ENCODE measurements around the gene JAZF1. TPM values are rescaled to one million over a fixed set of nuclear protein-coding genes. Genes with fewer than 3 reads are reported as not detected.

JAZF1 gene
- total and polyA plus RNA-seq, 10 of the 15 experiments (the other 5 are each of a cell fraction or from before 2014, with no cell fraction given): 0.04 to 0.82 (median 0.15) TPM; not detected in 3

DNA sequence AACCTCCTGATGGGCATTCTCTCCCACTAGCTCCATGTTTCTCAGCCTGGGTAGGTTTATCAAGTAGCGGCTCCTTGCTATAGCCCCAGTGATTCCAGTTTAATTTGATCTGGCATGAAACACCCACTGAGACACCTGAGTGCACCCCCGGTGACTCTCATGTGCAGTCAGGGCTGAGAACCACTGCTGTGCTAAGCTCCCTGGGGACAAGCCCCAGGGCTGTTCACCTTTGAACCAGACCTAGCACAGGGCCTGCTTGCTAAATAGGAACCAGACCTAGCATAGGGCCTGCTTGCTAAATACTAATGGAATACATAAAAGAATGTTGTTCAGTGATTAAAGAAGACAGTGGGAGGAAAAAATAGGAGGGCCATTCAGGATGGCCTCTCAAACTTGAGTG lies 167.6 kb downstream of the JAZF1 start:
- Histone ChIP-seq H3K4me3 (no peak overlapping the region), H3K4me1 (ENCODE audit: control insufficient read depth, insufficient read depth, low read length) (no peaks in the 10 kb centered on the region), H3K36me3 (ENCODE audit: control insufficient read depth in 2 of 2, insufficient read depth in 2 of 2, low read length in 1 of 2) (no peaks in the 10 kb centered on the region), H3K27ac (ENCODE audit: control insufficient read depth, insufficient read depth) (no peak overlapping the region), H2AFZ (ENCODE audit: control insufficient read depth, low read depth, low read length) (no peak overlapping the region), H3K9ac (ENCODE audit: control insufficient read depth, insufficient read depth, low read length) (no peak overlapping the region), H3K9me3 (replicated peaks; ENCODE audit: control insufficient read depth, insufficient read depth, low read length) (no peaks in the 10 kb centered on the region; the same call in 2 of the 3 replicates), H3K4me2 (ENCODE audit: control insufficient read depth, insufficient read depth) (no peak overlapping the region), H3K79me2 (ENCODE audit: control insufficient read depth, insufficient read depth, low read length) (no peaks in the 10 kb centered on the region), H3K27me3 (replicated peaks in 1 of 2; ENCODE audit: control insufficient read depth in 2 of 2, insufficient read depth in 2 of 2, low read length in 1 of 2) (no peaks in the 10 kb centered on the region; a peak in 2 of 4 replicates), H4K20me1 (ENCODE audit: control insufficient read depth, insufficient read depth) (no peaks in the 10 kb centered on the region)
- DNase-seq (ENCODE audit: low read depth, low spot score) (no peak), FAIRE-seq (no peak), ATAC-seq (no peak)
- in situ Hi-C loops (cut with MboI) (no loop called here), intact Hi-C loops (cut with micrococcal nuclease; ENCODE audit: unreplicated experiment) (no loop called here)
- TF ChIP-seq RAD51 (IDR thresholded peaks at IDR 0.05) (no peak), ZNF384 (IDR thresholded peaks at IDR 0.05; ENCODE audit: borderline replicate concordance, low read depth, low read length) (no peak), CEBPB (IDR thresholded peaks at IDR 0.05; ENCODE audit: borderline replicate concordance in 1 of 2, low read depth in 2 of 2, low read length in 2 of 2) (no peak), BCL3 (IDR thresholded peaks at IDR 0.05; ENCODE audit: borderline replicate concordance, insufficient read depth, low read depth, low read length, poor library complexity, severe bottlenecking) (no peak), POLR2A (IDR thresholded peaks at IDR 0.05; ENCODE audit: low read depth, low read length) (no peak)
- TF ChIP-seq, protein P1, sequence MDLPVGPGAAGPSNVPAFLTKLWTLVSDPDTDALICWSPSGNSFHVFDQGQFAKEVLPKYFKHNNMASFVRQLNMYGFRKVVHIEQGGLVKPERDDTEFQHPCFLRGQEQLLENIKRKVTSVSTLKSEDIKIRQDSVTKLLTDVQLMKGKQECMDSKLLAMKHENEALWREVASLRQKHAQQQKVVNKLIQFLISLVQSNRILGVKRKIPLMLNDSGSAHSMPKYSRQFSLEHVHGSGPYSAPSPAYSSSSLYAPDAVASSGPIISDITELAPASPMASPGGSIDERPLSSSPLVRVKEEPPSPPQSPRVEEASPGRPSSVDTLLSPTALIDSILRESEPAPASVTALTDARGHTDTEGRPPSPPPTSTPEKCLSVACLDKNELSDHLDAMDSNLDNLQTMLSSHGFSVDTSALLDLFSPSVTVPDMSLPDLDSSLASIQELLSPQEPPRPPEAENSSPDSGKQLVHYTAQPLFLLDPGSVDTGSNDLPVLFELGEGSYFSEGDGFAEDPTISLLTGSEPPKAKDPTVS (IDR thresholded peaks at IDR 0.05; ENCODE audit: low read depth, low read length): no peak
- 29% methylated on average over 2 of the region's 2 CpGs for WGBS (ENCODE audit: insufficient coverage, insufficient replicate concordance, low lambda C conversion rate, missing lambda C conversion rate)
- SMC1A ChIA-PET (ENCODE audit: uncharacterized antibody, unreplicated experiment): no interaction called here
- POLR2A ChIA-PET: interaction anchor here (0.5 kb wide), 1 partner anchor 123 kb away, joined by 5 read pairs; no protein-coding TSS in a partner anchor
- no TSS peak for BruUV-seq (replicated peaks)
- CTCF ChIA-PET: interaction anchor here (1.3 kb wide), 1 partner anchor 49 kb away, joined by 5 read pairs; no protein-coding TSS in a partner anchor
- RAD21 ChIA-PET (ENCODE audit: unreplicated experiment): no interaction called here
